Measurements from ENCODE around the gene SMIM23.

The SMIM23 gene

DNA sequence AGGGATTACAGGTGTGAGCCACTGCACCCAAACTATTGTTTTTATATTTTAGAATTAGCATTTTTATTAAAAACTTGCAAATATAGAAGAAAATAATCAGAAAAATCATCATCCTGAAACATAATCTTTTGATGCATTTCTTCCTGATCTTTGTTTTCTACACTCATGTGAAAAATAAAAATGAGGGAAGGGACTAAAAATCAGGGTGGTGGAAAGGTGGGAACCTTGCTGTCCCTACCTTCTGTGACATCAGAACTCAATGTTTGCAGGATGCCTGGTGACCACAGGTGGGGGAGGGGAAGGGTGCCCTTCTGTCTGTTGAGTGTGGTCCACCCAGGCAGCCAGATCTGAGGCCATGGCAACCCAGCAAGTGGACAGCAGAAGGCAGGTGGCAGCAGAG, at the start of gene SMIM23:
Gene SMIM23 (plus strand): TSS at position 301 of the 400 bp plus-strand sequence. CDS start 55 bp downstream, at position 356.
- no peak for DNase-seq (ENCODE audit: low read depth in 2 of 2, low spot score in 1 of 2)

DNA sequence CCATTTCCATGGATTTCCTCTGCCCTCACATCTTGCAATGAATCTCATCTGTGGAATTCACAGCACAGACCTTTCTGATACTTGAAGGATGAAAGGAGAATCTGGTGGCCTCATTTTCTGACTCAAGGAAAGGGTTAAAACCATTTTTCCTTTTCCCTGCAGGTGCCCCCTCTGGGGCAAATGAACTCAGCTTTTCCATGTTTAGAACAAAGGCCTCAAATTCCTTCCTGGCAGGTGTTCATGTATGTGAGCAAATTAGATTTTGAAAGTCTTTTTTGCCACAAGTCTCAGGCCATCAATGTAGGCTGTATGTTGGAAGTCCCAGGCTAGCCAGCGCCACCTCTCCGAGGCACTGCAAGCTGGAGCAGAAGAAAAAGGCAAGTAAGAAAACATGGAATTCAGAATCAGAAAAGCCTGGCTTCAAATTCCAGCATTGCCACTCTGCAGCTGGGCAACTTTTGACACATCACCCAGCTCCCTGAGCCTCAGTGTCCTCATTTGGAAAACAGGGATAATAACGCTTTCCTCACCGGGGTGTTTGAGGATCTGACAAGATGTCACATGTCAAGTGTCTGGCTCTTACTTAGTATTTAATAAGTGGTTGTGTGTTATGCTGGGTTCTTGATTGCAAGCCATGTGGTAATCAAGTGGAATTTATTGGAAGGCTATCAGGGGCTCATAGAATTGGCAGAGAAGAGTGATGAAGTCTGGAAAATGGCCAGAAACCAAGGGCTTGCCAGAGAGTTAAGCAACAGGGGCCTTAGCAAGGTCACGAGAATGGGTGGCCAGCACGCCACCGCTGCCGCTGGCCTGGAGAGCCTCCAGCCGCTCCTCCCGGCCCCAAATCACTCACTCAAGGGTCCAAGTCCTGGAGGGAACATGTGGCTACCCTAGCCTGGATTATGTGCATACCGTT, 48.4 kb upstream of the SMIM23 start:
- no peak for DNase-seq (ENCODE audit: low read depth in 2 of 2, low spot score in 1 of 2)

DNA sequence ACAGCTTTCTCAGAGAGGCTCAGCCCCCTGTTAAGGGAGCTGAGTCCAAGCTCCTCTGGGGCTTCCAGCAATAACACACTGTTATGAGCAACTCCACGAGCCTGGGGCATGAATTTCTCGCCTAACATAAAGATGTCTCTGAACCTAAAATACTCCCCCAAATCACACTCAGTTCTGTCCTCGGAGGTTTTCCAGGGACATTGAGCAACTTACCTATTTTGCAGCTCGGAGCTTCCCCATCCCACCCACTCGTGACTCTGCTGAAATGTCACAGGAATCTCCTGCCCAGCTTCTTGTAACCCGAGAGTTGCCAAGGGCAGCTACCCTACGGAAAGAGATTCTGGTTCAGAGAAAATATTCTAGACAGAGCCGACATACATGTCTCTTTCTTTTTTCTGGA, 47.1 kb upstream of the SMIM23 start:
- no peak for DNase-seq (ENCODE audit: low read depth in 2 of 2, low spot score in 1 of 2)

DNA sequence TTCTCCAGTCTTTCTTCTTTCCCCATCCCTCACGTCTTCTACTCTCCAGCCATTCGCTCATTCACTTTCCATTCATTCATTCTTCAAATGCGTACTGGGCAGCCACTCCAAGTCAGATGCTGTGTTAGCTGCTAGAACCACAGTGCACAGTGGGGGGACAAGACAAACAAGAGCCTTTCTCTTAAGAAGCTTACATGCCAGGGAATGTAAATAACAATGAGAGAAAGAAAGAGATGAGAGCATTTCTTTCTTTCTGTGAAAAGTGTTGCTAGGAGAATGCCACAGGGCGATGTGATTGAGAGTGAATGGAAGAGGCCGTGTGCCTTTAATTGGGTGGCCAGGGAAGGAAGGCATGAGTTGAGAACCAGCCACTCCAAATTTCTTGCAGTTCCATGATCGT, 46.3 kb upstream of the SMIM23 start:
- DNase-seq (ENCODE audit: low read depth in 2 of 2, low spot score in 1 of 2): no peak

DNA sequence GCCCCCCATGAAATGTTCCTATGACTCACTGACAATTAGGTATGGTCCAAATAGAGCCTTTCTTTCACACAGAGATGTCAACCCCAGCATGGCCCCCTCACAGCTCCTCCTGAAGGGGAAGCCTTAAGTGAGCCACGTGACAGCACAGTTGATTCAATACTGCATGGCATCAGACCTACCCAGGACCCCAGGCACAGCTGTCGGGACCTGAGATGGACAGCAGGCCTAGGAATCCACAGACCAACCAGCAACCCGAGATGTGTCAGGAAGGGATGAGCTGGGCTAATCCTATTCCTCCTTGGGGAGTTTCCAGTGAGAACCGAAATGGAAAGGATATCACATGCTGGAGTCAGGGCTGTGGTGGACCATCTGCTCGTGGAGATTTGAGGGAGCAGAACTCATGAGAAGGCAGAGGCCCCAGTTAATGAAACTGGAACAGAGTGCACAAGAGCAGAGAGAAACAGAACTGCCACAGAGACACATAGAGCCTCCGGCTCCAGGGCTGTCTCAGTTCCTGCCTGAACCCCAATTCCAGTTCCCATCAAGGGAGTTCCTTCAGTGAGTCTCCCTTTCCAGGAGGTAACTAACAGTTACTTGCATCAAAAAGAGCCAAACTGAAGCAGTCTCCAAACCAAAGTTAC, 42.1 kb upstream of the SMIM23 start:
- DNase-seq (ENCODE audit: low read depth in 2 of 2, low spot score in 1 of 2): no peak

DNA sequence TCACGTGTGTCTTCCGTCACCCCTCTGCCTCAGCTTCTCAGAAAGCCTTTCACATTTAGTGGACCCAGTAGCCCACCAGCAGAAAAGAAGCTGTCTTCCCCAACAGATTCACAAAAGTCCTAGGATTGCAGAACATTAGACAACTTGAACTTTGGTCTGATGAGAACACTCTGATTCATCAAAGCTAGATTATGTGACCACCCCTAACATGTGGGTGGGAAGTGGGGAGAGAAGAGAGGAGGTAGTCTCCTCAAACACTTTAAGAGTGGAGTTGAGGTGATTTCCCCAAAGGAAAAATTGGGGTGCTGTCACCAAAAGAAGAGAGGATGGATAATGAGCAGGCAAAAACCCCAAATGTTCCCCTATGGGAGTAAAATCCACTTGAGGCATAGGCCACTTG, 41.4 kb upstream of the SMIM23 start:
- no peak for DNase-seq (ENCODE audit: low read depth in 2 of 2, low spot score in 1 of 2)

DNA sequence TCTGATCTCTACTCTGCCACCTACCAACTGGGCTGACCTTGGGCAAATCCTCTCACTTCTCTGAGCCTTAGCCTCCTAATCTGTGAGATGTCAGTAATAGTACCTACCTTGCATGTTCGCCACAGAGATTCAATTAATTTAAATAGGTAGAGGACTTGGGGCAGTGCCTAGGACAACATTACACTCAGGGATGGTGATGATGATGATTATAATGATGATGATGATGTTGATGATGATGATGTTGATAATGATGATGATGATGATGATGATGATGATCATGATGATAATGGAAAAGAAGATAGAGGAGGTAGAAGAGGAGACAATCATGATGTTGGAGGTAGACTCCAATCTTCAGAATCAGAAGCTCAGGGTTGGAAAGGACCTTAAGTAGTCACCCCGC, 40.7 kb upstream of the SMIM23 start:
- no peak for DNase-seq (ENCODE audit: low read depth in 2 of 2, low spot score in 1 of 2)

DNA sequence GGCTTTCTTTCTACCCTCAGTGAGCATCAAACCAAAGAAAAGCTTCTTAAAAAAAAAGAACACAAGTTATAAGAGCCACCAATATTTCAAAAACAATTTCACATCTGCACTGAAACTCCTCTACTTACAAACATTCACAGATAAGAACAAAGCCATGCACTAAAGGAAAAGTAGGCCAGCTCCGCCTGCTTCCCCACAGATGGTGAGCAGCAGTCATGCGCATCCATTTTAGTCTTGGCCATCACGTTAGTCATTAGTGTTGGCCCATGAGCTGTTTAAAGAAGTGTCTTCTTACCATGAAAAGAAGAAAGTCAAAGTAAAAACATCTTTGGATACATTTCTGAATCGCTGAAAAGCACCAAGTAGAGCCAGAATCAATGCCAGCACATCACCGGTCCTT, 40.0 kb upstream of the SMIM23 start:
- DNase-seq (ENCODE audit: low read depth in 2 of 2, low spot score in 1 of 2): no peak

DNA sequence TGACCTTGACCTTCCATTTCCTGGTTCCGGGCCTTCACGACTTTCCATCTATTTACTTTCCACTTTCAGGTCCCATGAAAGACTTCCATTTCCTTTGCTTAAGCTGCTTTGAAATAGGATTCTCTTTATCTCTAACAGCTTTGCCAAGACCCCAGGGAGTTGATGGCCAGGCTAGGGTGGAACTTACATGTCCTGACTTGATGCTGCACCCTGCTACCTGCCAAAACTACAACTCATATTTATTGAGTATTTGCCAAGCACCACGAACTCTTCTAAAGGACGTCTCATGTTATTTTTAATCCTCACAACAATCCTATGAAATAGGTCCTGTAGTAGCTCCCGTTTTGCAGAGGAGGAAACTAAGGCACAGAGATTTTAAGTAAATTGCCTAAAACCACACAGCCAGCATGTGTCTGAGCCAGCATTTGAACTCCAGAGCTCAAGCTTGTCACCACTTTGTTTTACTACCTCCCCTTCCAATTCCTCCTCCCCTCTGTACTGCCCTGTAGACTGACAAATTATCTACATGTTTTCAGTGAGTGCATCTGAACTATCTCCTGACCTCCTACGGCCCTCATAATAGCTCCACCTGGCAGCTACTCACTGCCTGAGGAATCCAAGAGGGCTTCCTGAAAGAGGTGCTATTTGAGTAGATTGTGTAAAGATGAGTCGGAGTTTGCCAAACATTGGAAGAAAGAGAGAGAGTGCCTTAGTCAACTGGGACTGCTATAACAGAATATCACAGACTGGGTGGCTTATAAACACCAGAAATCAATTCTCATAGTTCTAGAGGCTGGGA, 38.4 kb upstream of the SMIM23 start:
- DNase-seq (ENCODE audit: low read depth in 2 of 2, low spot score in 1 of 2): no peak

DNA sequence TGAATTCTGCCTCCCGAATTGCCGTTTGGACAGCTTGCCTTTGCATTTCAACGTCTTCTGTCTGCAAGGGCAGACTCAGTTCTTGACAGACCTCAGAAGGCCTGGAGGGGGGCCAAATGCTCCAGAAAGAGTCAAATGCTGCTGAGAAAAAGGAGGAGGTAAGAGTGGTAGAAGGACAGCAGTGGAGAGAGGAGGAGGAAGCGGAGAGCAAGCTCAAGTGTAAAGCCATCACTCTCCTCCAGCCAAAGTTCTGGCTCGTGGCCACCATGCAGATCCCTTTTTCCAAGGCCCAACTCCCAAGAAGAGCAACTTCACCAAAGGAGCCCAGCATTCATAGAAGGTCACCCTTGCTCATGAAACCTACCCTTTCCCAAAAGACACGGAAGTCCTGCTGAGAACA, 36.9 kb upstream of the SMIM23 start:
- DNase-seq (ENCODE audit: low read depth in 2 of 2, low spot score in 1 of 2): no peak

DNA sequence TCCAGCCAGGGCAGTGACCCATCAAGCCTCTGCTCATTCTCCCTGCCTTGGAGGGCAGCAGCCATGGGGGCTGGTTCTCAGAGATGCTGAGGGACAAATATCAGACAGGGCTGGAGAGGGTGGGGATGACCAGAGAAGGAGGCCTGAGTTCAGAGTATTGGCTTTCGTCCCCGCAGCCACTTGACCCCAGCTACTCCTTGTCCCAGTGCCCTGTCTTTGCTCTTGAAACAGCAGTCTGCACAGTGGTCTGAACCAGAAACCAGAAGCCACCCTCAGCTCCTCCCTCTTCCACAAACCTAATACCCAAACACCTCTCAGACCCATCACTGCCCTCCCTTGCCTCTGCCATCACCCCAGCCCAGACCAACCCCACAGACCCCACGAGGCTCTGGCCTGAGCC, 36.3 kb upstream of the SMIM23 start:
- no peak for DNase-seq (ENCODE audit: low read depth in 2 of 2, low spot score in 1 of 2)

DNA sequence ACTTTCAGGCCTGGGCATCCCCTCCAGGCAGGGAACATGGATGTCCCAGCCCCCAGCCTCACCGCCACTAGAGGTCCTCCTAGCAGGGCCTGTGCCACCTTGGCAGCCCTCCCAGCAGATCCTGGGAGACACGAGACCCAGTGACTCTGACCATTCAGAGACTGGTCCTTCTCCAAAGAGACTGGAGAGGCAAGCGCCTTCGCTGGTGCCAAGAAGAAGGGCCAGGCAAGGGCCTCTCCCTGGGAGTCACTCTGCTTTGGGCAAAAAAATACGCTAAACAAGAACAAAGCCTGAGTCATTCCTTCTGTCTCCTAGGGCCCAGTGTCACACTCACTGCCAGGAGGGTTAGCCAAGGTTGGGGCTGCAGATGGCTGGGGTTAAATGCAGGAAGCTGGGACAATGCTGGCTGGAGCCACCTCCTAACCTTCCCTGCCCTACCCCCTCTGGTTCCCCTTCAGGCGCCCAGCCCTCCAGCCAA, 35.3 kb upstream of the SMIM23 start:
- DNase-seq (ENCODE audit: low read depth in 2 of 2, low spot score in 1 of 2): no peak

DNA sequence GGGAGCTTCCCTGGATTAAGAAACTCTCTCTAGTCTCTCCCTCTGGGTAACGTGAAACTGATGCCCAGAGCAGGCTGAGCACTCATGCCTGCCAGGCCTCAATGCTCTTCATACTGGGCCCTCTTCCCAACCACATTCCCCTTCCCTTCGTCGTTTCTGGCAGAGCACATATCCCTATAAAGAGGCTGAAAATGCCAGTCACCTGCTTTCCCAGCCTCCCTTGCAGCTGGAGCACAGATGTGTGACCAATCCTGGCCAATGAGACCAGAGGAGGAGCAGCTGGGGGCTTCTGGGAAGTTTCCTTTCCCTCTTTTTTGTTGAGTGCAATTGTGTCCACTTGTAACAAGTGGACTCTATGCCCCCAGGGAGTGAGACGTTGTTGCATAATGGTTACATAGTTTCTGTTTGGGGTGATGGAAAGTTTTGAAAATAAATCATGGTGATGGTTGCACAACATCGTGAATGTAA, 30.2 kb upstream of the SMIM23 start:
- DNase-seq (ENCODE audit: low read depth in 2 of 2, low spot score in 1 of 2): no peak

DNA sequence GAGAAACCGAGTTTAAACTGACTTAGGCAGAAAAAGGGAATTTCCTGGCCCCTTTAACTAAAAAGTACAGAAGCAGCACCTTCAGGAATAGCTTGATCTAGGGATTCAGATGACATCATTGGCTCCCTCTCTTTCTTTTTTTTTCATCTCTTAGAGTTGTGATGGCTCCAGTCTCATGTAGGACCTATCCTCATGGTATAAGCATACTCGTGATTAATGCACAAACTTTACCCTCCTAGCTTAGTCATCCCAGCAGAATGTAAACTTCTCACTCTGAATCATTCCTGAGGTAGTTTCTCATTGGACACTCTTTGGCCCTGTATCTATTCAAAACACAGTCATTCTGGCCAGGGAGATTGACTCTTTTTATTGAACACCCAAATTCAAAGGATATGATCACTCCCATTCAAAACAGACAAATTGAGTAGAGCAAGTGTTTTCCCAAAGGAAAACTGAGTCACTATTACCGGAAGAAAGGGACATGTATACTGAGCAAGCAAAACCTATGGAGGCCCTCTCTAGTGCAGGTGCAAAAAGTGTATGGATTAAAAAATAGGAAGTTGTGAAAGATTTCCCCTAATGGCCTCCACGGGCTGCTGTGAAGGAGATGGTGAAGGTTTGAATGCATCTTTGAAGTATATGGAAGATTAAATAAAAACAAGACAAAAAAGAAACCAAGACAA, 27.6 kb upstream of the SMIM23 start:
- no peak for DNase-seq (ENCODE audit: low read depth in 2 of 2, low spot score in 1 of 2)

DNA sequence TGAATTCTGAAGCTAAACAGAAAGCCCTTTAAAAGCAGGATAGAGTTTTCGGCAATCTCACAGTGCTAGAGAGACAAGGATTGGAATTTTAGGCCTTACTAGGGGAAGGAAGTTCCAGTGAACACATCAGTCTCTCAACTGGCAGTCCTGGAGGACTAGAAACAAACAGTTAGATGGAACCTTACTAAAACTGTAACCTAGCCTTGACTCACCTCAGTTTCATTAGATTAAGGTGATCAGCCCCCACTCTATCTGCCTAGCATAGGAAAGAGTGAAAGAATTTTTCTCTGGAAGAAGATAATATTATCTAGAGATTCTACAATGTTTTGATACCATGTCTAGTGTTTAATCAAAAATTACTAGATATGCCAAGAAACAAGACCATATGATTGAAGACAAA, 25.8 kb upstream of the SMIM23 start:
- no peak for DNase-seq (ENCODE audit: low read depth in 2 of 2, low spot score in 1 of 2)

DNA sequence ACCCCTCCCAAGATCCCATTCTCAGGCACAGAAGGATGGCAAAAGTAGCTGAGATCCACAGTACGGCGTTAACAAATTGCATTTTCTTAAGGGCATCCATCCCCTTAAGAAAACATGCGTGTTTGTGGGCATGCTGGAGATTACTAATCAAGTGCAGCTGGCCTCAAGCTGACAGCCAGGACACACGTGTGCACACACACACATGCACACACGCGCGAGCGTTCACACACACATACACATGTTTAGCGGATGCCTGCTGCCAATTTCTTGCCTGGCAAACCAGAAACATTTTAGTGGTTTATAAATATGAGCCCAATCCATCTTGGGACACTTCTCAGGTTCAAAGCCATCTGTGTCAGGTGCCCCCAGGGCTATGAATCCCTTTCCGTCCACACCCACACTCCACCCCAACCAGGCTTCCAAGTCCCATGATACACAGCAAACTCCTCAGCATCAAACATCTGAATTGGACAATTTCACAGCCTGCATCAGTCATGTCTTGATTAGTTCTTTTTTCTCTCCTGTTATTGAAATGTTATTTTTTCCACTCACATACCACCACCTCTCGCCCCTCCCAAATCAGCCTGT, 23.5 kb upstream of the SMIM23 start:
- DNase-seq (ENCODE audit: low read depth in 2 of 2, low spot score in 1 of 2): no peak

DNA sequence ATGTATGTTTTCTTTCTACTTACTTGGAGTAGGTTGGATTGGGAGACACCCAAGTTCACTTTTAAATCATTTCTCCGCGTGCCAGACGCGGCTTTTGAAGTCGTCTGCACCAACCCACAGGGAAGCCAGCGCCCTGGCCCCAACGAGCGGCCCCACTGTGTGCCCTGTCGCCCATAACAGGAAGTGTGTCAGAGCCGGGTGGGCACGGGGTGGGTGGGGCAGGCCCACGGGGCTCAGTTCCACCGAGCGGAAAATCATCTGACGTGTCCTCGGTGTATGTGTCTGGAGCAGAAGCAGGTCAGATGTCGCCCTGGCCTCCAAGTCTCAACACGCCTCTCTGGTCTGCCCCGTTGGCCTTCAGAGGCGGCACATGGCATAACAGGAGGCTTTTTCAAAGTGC, 22.7 kb upstream of the SMIM23 start:
- no peak for DNase-seq (ENCODE audit: low read depth in 2 of 2, low spot score in 1 of 2)

DNA sequence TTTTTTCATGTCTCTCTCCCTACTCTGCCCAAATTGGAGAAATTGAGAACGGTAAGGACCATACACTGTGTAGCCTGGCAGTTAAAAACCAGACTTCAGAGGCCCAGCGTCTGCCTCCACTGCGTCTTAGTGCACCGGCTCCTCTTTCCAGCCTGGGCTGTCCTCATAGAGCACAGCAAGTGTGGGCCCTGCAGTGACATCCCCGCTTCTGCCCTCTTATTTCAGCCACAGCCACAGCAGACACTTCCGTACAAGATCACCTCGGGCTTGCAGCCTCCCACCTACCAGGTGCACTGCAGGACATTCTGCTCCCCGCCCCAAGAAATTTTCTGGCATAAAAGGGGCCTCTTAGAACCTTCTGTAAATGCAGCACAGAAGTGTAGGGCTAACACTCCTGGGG, 21.4 kb upstream of the SMIM23 start:
- no peak for DNase-seq (ENCODE audit: low read depth in 2 of 2, low spot score in 1 of 2)

DNA sequence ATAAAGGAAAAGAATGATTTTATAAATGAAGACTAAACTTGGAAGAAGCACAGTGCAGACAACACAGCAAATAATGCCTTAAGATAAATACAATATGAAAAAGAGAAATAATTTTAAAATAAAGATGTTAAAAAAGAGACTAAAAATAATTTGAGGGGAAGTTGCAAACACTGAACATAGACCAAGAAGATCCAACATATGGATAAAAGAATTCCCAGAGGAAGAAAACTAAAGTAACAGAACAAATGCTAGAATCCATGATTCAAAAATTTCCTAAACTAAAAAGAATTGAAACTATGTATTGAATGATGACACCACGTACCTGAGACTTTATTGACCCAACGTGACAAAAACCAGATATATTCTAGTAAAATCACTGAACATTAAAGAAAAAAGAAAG, 18.7 kb upstream of the SMIM23 start:
- DNase-seq (ENCODE audit: low read depth in 2 of 2, low spot score in 1 of 2): no peak

DNA sequence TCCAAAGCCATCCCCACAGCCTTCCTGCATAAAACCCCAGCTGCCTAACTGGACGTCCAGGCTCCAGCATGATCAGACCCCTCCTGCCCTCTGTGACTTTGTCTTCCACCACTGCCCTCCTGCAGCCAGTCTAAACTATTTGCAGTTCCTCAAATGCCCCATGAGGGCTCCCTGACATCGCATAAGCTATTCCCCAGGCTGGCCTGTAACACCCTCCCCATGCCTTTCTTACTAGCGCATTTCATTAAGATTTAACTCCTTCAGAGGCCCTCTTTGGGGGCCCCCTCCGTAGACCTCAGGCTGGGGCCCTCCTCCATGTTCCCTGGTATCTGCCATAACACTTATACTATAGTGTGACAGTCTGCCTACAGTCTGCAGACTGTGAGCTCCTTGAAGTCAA, 15.5 kb upstream of the SMIM23 start:
- DNase-seq (ENCODE audit: low read depth in 2 of 2, low spot score in 1 of 2): no peak

DNA sequence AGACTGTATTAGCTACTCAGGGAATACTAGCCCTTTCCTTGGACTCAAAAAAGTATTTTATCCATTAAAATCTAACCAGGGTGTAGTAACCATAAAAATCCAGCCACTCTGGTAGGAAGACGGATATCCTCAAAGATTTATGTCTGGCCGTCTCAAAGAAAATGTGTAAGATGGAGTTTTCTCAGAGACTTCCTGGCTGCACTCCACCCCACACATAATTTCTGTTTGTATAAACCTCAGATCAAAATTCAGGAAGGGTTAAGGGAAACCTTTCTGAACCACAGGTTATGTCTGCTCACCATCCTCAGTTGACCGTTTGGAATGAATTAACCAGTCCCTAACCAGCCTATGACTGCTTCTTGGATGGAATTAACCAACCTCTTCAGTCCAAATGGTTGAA, 13.8 kb upstream of the SMIM23 start:
- no peak for DNase-seq (ENCODE audit: low read depth in 2 of 2, low spot score in 1 of 2)
